IMR-90 (cell line): ENCODE results near the gene TRIP4. TPM values are rescaled to one million over a fixed set of nuclear protein-coding genes. Genes with fewer than 3 reads are reported as not detected.

Experiments
- ATAC-seq: fragments of 200-7000 bp; cut with Tn5 transposase; 2 replicates; pipeline ENCODE4 v1.9.1; 2020; ENCODE audit warnings: low read depth, mild to moderate bottlenecking, moderate library complexity
- BruUV-seq: library from RNA; stranded (reverse); fragments of 400-500 nt; replicated peaks from 2 replicates; lab custom pipeline; 2021; lab: Mats Ljungman, UMichigan
- CTCF ChIA-PET: fragments of 300-600 bp; formaldehyde crosslinking; extraction: SDS; loops from one replicate; lab custom pipeline; 2021; ENCODE audit warnings: antibody characterized with exemption; lab: Yijun Ruan, JAX
- POLR2A ChIA-PET: fragments of 300-600 bp; sonication (Branson Sonifier 250); formaldehyde crosslinking; loops from one replicate; lab custom pipeline; 2022; ENCODE audit warnings: antibody characterized with exemption; ENCODE audit not compliant: unreplicated experiment; lab: Charles Lee
- DNase-seq: peaks from one replicate; pipeline ENCODE4 v3.0.0; 2013
- H2AFZ ChIP-seq: replicated peaks from 2 replicates; pipeline ENCODE3; 2013; ENCODE audit warnings: low read length, mild to moderate bottlenecking; ENCODE audit not compliant: poor library complexity
- H2AK5ac ChIP-seq: 2 replicates; pipeline ENCODE4 v1.6.1; 2013; ENCODE audit warnings: low read depth, low read length, inconsistent platforms
- H2AK9ac ChIP-seq: replicated peaks from 2 replicates; pipeline ENCODE3; 2013; ENCODE audit warnings: mild to moderate bottlenecking, low read depth, low read length, moderate library complexity; ENCODE audit not compliant: poor library complexity
- H2BK120ac ChIP-seq: 2 replicates; pipeline ENCODE4 v1.6.1; 2013; ENCODE audit warnings: low read depth, low read length, inconsistent platforms
- H2BK15ac ChIP-seq: 3 replicates; pipeline ENCODE4 v1.6.1; 2013; ENCODE audit warnings: low read depth, low read length, inconsistent platforms
- H2BK20ac ChIP-seq: 2 replicates; pipeline ENCODE4 v1.6.1; 2013; ENCODE audit warnings: low read depth, mild to moderate bottlenecking, inconsistent platforms, low read length, moderate library complexity
- H2BK5ac ChIP-seq: 2 replicates; pipeline ENCODE4 v1.6.1; 2013; ENCODE audit warnings: mild to moderate bottlenecking, low read depth, low read length, inconsistent platforms; ENCODE audit not compliant: poor library complexity, severe bottlenecking
- H3K14ac ChIP-seq: replicated peaks from 2 replicates; pipeline ENCODE4 v1.6.1; 2013; ENCODE audit warnings: low read depth, low read length, inconsistent platforms
- H3K18ac ChIP-seq: 2 replicates; pipeline ENCODE4 v1.6.1; 2013; ENCODE audit warnings: low read depth, low read length, control low read depth
- H3K23ac ChIP-seq: 2 replicates; pipeline ENCODE4 v1.6.1; 2013; ENCODE audit warnings: low read depth, low read length, inconsistent platforms
- H3K27ac ChIP-seq: 2 replicates; pipeline ENCODE4 v1.5.1; 2013; ENCODE audit warnings: mild to moderate bottlenecking, control low read depth, low read length; ENCODE audit not compliant: insufficient read depth
- H3K27me3 ChIP-seq: 2 replicates; pipeline ENCODE4 v1.6.1; 2013; ENCODE audit warnings: low read length; ENCODE audit not compliant: control insufficient read depth, insufficient read depth
- H3K36me3 ChIP-seq: 2 replicates; pipeline ENCODE4 v1.6.1; 2013; ENCODE audit warnings: low read length, mixed read lengths; ENCODE audit not compliant: control insufficient read depth, insufficient read depth
- H3K4ac ChIP-seq: 2 replicates; pipeline ENCODE4 v1.6.1; 2013; ENCODE audit warnings: low read depth, low read length, inconsistent platforms
- H3K4me1 ChIP-seq: 2 replicates; pipeline ENCODE4 v1.6.1; 2013; ENCODE audit warnings: low read length, mixed read lengths; ENCODE audit not compliant: control insufficient read depth, insufficient read depth
- H3K4me2 ChIP-seq: 2 replicates; pipeline ENCODE4 v1.6.1; 2013; ENCODE audit warnings: low read depth, mild to moderate bottlenecking, control low read depth, low read length, moderate library complexity
- H3K4me3 ChIP-seq: 2 replicates; pipeline ENCODE4 v1.5.1; 2013; ENCODE audit warnings: low read depth, mild to moderate bottlenecking, control low read depth, low read length, moderate library complexity; ENCODE audit not compliant: insufficient read depth
- H3K56ac ChIP-seq: 2 replicates; pipeline ENCODE4 v1.6.1; 2013; ENCODE audit warnings: low read length, inconsistent platforms; ENCODE audit not compliant: insufficient read depth; ENCODE audit errors: extremely low read depth
- H3K79me1 ChIP-seq, 2 experiments: 2 replicates each; pipeline ENCODE4 v1.6.1; 2013; ENCODE audit warnings: low read length in 2 of 2, inconsistent platforms in 1 of 2, low read depth in 1 of 2
- H3K9ac ChIP-seq: 2 replicates; pipeline ENCODE4 v1.6.1; 2013; ENCODE audit warnings: low read depth, low read length, control low read depth
- H3K9me1 ChIP-seq: 2 replicates; pipeline ENCODE4 v1.6.1; 2013; ENCODE audit warnings: low read length, inconsistent platforms; ENCODE audit not compliant: insufficient read depth
- H3K9me3 ChIP-seq: 2 replicates; pipeline ENCODE4 v1.6.1; 2013; ENCODE audit warnings: low read length; ENCODE audit not compliant: control insufficient read depth, insufficient read depth
- H4K20me1 ChIP-seq: 2 replicates; pipeline ENCODE4 v1.6.1; 2013; ENCODE audit warnings: low read length, inconsistent platforms; ENCODE audit not compliant: insufficient read depth
- H4K5ac ChIP-seq: 2 replicates; pipeline ENCODE4 v1.6.1; 2013; ENCODE audit warnings: mild to moderate bottlenecking, low read depth, low read length, control low read depth
- H4K8ac ChIP-seq, 2 experiments: 2 replicates each; pipeline ENCODE4 v1.6.1; 2013; ENCODE audit warnings: low read depth in 2 of 2, low read length in 2 of 2, control low read depth in 1 of 2, inconsistent platforms in 1 of 2
- H4K91ac ChIP-seq: 2 replicates; pipeline ENCODE4 v1.6.1; 2013; ENCODE audit warnings: low read depth, low read length, inconsistent platforms; ENCODE audit not compliant: insufficient read depth
- BHLHE40 ChIP-seq: fragments of 150-350 bp; IDR thresholded peaks from 2 replicates; pipeline ENCODE4 v1.6.1; 2016; ENCODE audit warnings: mild to moderate bottlenecking, low read depth, low read length
- CHD1 ChIP-seq: IDR thresholded peaks from 2 replicates; pipeline ENCODE4 v1.6.1; 2012; ENCODE audit warnings: low read depth, low read length, improper control_type of control experiment
- ELK1 ChIP-seq: fragments of 150-350 bp; IDR thresholded peaks from 2 replicates; pipeline ENCODE4 v1.6.1; 2016; ENCODE audit warnings: low read depth, mild to moderate bottlenecking, low read length, moderate library complexity, borderline replicate concordance
- FOS ChIP-seq: fragments of 150-350 bp; IDR thresholded peaks from 2 replicates; pipeline ENCODE4 v1.6.1; 2016; ENCODE audit warnings: low read depth, low read length
- POLR2A ChIP-seq: IDR thresholded peaks from 2 replicates; pipeline ENCODE4 v1.6.1; 2012; ENCODE audit warnings: mild to moderate bottlenecking, low read depth, low read length
- RAD21 ChIP-seq: IDR thresholded peaks from 2 replicates; pipeline ENCODE4 v1.6.1; 2012; ENCODE audit warnings: low read length, improper control_type of control experiment
- USF2 ChIP-seq: fragments of 150-350 bp; IDR thresholded peaks from 2 replicates; pipeline ENCODE4 v1.6.1; 2017; ENCODE audit warnings: mild to moderate bottlenecking, antibody characterized with exemption, low read length, low read depth
- WGBS, 2 experiments: methylation state at CpG; one replicate each; pipeline versions ENCODE4 v1.1.5 to v1.1.7; 2013; ENCODE audit warnings: missing lambda C conversion rate in 2 of 2; ENCODE audit not compliant: insufficient read length in 1 of 2; ENCODE audit errors: extremely low coverage in 2 of 2; 5-methylcytosine and 5-hydroxymethylcytosine counted together
- dilution Hi-C: fragments of 300-500 bp; cut with HindIII; formaldehyde crosslinking; loops from one replicate; pipeline ENCODE4 v1.14.3; 2018; ENCODE audit warnings: low sequenced_read_pairs; ENCODE audit not compliant: unreplicated experiment
- in situ Hi-C: fragments of 300-500 bp; cut with MboI; formaldehyde crosslinking; loops from 3 replicates; pipeline ENCODE4 v1.14.3; 2019; ENCODE audit warnings: low sequenced_read_pairs, inconsistent platforms, mixed read lengths
- intact Hi-C: fragments of 100-400 bp; cut with micrococcal nuclease; formaldehyde crosslinking; loops from 2 replicates; pipeline ENCODE4 v1.10.0; 2022
- polyA plus RNA-seq, 3 experiments: library from polyadenylated mRNA; depleted of rRNA; stranded (reverse); fragments of >200 nt; gene quantifications; 2 replicates each; pipeline ENCODE4 v1.2.3, GENCODE V29; 2012; ENCODE audit warnings: low replicate concordance in 1 of 3
- total RNA-seq: library from RNA; depleted of rRNA; stranded (reverse); fragments of >200 nt; gene quantifications from 2 replicates; pipeline ENCODE4 v1.2.3, GENCODE V29; 2012

The TRIP4 gene
- total and polyA plus RNA-seq, 2 of the 4 experiments (the other 2 are of a cell fraction), result 13.1 to 19.4 TPM

GRCh38 chr15:64381000-64381751 is 6.5 kb upstream of the TRIP4 start, which contains the start of gene PCLAF:
Gene PCLAF (minus strand): TSS chr15:64381441. CDS start chr15:64381371, 70 bp downstream.
- peaks cover 0 to 20% of the 10 kb centered on the region in 2 experiments; a peak in 2 of 4 replicates for H3K79me1 ChIP-seq
- H3K9me3 ChIP-seq, result no peaks in the 10 kb centered on the region
- no peak within 1 kb of the TSS for H2BK15ac ChIP-seq
- H2AK5ac ChIP-seq, result peak within 1 kb of the TSS; percentile 10; the same call in 1 of the 2 replicates
- peak within 1 kb of the TSS; percentile 71 for H3K4me3 ChIP-seq
- TF ChIP-seq CHD1 (no peak), BHLHE40 (no peak), ELK1 (no peak), USF2 (no peak), RAD21 (no peak), FOS (peak; percentile 65; the same call in 1 of the 2 replicates), POLR2A (peak; percentile 82)
- CTCF ChIA-PET, result no interaction called here
- H3K36me3 ChIP-seq, result no peaks in the 10 kb centered on the region
- H3K4me1 ChIP-seq, result peaks cover 2% of the 10 kb centered on the region
- H3K27ac ChIP-seq, result no peak within 1 kb of the TSS; the same call in 1 of the 2 replicates
- no peaks in the 10 kb centered on the region for H3K9me1 ChIP-seq
- H3K4me2 ChIP-seq, result peak within 1 kb of the TSS; percentile 87
- H3K18ac ChIP-seq, result no peak within 1 kb of the TSS
- no peak within 1 kb of the TSS for H2BK5ac ChIP-seq
- peak within 1 kb of the TSS; percentile 40; the same call in 1 of the 2 replicates for H3K56ac ChIP-seq
- 9% methylated on average over 7 of the region's 38 CpGs; no CpG with 5 or more reads in 1 of the 2 experiments for WGBS, 2 experiments
- no peak within 1 kb of the TSS for H4K5ac ChIP-seq
- H3K27me3 ChIP-seq, result no peaks in the 10 kb centered on the region
- peak within 1 kb of the TSS; percentile 38; the same call in 1 of the 2 replicates for H3K9ac ChIP-seq
- POLR2A ChIA-PET, result no interaction called here
- H3K23ac ChIP-seq, result peak within 1 kb of the TSS; percentile 60; the same call in 1 of the 2 replicates
- BruUV-seq, result no TSS peak
- in situ Hi-C loops, result no loop called here
- ATAC-seq (peak; percentile 99), DNase-seq (peak; percentile 94)
- no peak within 1 kb of the TSS for H2BK120ac ChIP-seq
- H2AK9ac ChIP-seq, result peak within 1 kb of the TSS; percentile 51
- peak within 1 kb of the TSS; percentile 12; the same call in 1 of the 2 replicates for H3K4ac ChIP-seq
- no peak within 1 kb of the TSS for H2BK20ac ChIP-seq
- dilution Hi-C loops, result no loop called here
- intact Hi-C loops, result no loop called here
- peak within 1 kb of the TSS; percentile 65 to 68; a peak in 3 of 4 replicates for H4K8ac ChIP-seq
- peak within 1 kb of the TSS; percentile 26; the same call in 1 of the 2 replicates for H4K91ac ChIP-seq
- peak within 1 kb of the TSS; percentile 87 for H2AFZ ChIP-seq
- H3K14ac ChIP-seq, result peak within 1 kb of the TSS; percentile 15; the same call in 1 of the 2 replicates
- no peaks in the 10 kb centered on the region for H4K20me1 ChIP-seq
